Activated naive CD4-positive, alpha-beta T cell treated with Interleukin-2 at 50 U/mL for 16 hours (primary cell): ENCODE data around the gene DENND5A.

Experiments used
- DNase-seq: peaks from one replicate; pipeline ENCODE4 v3.0.0-alpha.2; 2020

DENND5A gene

GRCh38 chr11:9265211-9266131, at the start of gene DENND5A:
TSS of gene DENND5A (minus strand) at chr11:9265350. CDS start at chr11:9265069, 281 bp downstream.
- peak; percentile 63 for DNase-seq

- peak; percentile 100 for DNase-seq
These were observed 49.3 kb upstream of the DENND5A start, which contains the start of gene TMEM41B for GRCh38 chr11:9314291-9315077. TSS of gene TMEM41B (minus strand) at chr11:9314593. CDS start at chr11:9314441, 152 bp downstream.

GRCh38 chr11:9313648-9314290, 48.6 kb upstream of the DENND5A start:
- DNase-seq, result no peak

GRCh38 chr11:9310485-9311090, 45.4 kb upstream of the DENND5A start:
- DNase-seq, result no peak

DNA sequence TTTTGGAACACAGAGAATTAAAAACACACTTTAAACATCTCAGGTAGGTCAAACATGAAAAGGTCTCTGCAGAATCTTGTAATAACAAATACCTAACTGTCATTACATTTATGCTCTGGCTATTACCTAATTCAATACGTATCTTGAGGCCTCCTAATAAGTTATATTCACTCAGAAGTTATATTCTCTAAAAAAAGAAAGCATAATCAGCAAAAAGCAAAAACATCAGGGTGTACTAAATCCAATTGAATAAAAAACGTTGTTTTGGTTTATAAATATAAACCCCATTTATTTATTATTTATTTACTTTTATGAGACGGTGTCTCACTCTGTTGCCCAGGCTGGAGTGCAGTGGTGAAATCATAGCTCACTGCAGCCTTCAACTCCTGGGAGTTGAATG, 39.0 kb upstream of the DENND5A start:
- DNase-seq, result no peak

- no peak for DNase-seq
These were observed 37.3 kb upstream of the DENND5A start for GRCh38 chr11:9302448-9302847.

DNA sequence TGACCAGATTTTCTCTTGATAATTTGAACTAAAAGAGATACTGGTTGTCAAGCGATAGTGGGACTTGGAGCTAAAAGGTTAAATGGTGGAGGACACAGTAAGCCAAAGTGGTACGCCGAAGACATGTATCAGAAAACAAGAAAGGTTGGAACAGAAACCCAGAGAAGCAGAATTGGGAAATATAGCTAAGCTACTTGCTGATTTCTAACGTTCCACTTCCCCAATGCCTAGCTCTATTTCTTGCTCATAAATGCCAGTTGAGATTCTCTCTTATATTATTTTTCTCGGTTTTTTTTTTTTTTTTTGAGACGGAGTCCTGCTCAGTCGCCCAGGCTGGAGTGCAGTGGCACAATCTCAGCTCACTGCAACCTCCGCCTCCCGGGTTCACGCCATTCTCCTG, 36.6 kb upstream of the DENND5A start:
- DNase-seq, result no peak

- no peak for DNase-seq
These were observed 28.5 kb upstream of the DENND5A start for GRCh38 chr11:9293646-9294045.

DNA sequence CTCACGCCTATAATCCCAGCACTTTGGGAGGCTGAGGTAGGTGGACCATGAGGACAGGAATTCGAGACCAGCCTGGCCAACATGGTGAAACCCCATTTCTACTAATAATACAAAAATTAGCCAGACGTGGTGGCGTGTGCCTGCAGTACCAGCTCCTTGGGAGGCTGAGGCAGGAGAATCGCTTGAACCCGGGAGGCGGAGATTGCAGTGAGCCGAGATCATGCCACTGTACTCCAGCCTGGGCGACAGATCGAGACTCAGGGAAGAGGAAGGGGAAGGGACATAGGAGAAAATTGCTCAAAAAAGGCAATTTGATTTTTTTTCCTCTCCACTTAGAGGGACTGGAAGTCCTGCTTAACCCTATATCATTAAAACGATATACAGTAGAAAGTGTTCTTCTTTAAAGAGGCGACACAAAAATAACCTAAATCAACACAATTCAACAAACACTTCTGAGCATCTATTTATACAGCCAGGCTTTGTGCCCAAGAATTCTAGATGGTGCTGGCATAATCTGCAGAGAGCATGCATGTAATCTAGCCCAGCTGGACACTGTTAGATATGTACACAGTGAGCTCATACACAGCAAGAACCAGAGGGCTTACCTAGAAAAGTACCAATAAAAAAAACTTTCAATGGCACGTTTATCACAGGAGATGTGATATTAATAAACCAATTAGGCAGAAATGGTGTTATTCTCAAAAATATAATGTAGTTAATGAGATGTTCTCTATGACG, 20.9 kb upstream of the DENND5A start:
- DNase-seq, result no peak

GRCh38 chr11:9280655-9281301, 15.6 kb upstream of the DENND5A start:
- DNase-seq, result peak; percentile 57

GRCh38 chr11:9277176-9277575, 12.0 kb upstream of the DENND5A start:
- no peak for DNase-seq

DNA sequence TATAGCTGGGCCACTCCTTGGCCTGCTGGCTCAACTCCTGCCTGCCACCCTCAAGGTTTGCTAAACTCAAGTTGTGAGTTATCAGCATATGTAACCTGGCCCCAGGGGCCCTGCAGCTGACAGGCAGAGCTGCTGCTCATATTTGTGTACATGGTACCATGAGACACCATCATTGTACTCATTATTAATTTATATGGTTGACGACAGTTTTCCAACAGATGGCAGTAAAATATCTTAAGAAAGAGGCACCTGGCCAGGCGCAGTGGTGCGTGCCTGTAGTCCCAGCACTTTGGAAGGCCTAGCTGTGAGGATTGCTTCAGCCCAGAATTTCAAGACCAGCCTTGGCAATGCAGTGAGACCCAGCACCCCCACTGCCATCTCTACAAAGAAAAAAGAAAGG, 11.4 kb upstream of the DENND5A start:
- DNase-seq, result no peak

- no peak for DNase-seq
These were observed 9.5 kb upstream of the DENND5A start for GRCh38 chr11:9274499-9275258.

DNA sequence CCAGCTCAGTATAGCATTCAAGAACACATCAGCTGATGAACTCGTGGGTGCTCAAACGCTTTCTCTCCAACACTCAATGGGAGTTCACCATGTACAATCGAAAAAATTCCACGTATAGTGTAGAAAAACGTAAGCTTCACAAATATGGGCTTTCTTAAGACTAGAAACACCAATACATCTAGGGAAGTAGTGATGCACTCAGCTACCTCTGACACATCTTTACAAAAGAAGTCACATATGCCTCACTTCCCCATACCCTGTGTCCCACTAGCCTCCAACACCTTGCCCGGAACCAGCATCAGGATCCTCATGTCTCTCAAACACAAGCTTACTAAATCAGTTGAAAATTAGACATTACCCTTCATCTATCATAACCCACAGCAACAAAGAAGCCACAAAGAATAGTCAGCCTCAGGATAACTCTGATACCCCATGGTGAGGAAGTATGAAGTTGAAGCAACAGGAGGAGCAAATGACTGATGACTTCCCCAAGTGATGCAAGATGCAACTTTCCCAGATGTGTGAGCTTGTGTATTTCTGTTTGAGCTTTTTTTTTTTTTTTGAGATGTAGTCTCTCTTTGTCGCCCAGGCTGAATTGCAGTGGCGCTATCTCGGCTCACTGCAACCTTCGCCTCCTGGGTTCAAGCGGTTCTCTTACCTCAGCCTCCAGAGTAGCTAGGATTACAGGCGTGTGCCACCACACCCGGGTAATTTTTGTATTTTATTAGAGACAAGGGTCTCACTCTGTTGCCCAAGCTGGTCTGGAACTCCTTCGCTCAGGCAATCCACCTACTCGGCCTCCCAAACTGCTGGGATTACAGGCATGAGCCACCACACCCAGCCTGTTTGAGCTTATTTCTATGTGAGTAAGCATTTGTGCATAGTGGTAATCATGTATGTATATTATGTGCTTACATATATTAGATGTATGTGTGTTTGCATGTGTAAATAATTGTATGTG, 8.5 kb upstream of the DENND5A start:
- no peak for DNase-seq

- no peak for DNase-seq
These were observed 4.4 kb upstream of the DENND5A start for GRCh38 chr11:9269492-9270013.

DNA sequence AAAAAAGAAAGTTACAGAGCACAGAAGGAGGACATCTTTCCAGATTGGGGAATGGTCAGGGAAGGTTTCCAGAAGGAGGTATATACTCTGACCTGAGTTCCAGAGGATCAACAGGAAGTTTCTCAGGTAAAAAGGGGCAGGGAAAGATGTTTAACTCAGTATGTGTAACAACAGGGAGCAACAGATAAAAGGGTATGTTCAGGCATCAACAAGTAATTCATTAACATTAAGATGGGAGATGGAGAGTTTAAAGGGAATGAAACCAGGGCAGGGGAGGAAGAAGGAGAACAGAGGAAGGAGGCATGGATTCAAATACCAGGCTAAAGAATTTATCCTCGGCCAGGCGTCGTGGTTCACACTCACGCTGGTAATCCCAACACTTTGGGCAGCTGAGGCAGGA, 2.5 kb upstream of the DENND5A start:
- DNase-seq, result no peak

DNA sequence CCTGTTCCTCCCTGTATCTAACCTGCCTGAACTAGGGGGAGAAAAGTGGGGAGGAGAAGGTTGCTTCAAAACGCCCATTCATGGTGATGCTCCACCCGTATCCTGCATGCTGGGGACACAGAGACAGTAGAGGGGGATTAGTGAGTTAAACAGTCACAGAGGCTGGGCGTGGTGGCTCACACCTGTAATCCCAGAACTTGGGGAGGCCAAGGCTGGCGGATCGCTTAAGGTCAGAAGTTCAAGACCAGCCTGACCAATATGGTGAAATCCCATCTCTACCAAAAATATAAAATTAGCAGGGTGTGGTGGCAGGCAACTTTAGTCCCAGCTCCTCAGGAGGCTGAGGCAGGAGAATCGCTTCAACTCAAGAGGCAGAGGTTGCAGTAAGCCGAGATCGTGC, 1.8 kb upstream of the DENND5A start:
- DNase-seq, result no peak

- DNase-seq, result no peak
These were observed 1.1 kb upstream of the DENND5A start for GRCh38 chr11:9266132-9266736.
